GM18951 (cell line): ENCODE results near the gene PSMA6.
A peak's percentile ranks its signal among the peaks of the same experiment; 100 is the strongest.
"Not testable (repeated sequence)": the region's sequence is repeated elsewhere in the genome, so short reads cannot be mapped to it uniquely, and the experiment has no call there.

ENCODE experiments used
- POLR2A ChIP-seq: IDR thresholded peaks from 4 replicates; pipeline ENCODE4 v1.6.1; 2011; ENCODE audit warnings: mild to moderate bottlenecking; ENCODE audit not compliant: insufficient read length, insufficient read depth; ENCODE audit errors: extremely low read depth
- in situ Hi-C: fragments of 300-500 bp; cut with MboI; formaldehyde crosslinking; loops from one replicate; pipeline ENCODE4 v1.12.0; 2022; ENCODE audit warnings: low sequenced_read_pairs, mixed read lengths, inconsistent platforms; ENCODE audit not compliant: unreplicated experiment

PSMA6 gene

DNA sequence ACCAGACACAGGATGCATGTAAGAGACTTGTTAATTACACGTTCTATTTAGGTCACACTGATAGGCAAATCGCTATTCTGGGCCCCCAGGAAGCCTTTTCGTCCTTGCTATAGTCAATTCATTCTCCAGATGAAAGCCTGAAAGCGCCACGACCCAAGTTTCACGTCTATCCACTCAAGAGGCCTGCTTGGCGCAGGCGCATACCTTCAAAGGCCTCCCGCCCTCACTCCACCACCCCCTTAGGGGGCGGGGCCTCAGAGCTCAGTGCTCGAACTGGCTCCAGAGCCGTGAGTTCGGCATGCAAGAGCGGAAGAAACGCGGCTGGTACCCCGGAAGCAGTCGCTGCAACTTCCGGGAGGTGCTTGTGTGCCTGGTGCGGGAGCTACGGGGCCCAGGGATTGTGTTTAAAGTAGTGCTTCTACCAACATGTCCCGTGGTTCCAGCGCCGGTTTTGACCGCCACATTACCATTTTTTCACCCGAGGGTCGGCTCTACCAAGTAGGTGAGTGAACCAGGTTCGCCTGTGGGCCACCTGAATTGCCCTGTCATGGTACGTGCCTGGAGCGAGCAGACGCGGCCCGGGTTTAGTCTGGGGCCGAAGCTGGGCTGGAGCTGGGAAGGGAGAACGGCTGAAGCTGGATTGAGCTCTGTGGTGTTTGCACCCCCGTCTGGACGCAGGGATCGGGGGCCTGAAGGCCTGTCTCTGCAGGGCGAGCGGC lies at the start of gene PSMA6:
Gene PSMA6 (plus strand): TSS at position 332 of the 719 bp plus-strand sequence. CDS start 95 bp downstream, at position 427.
- TF ChIP-seq POLR2A = peak; percentile 79
- in situ Hi-C loops = loop anchor here (10.0 kb wide), 1 partner anchor 113 kb away; the partner anchor contains the start of gene NFKBIA

GRCh38 chr14:35242599-35243311 lies 49.4 kb upstream of the PSMA6 start:
- TF ChIP-seq POLR2A = no peak
- in situ Hi-C loops = no loop called here

DNA sequence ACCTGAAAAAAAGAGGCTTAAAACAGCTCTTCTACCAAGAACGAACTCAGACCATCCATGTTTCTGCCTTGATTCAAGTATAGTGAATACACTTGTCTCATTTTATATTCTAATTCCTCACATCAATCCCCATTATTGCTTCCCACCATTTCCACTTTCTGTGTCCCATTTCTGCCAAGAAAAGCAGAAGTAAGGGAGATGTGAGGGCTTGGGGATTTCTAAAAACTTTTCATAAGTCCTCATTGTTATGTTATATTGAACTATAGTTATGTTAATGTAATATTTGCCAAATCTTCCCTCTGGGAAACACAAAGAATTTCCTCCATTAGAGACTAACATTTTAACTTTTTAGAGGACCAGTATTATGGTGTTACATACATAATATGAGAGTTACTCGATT lies 48.2 kb upstream of the PSMA6 start:
- in situ Hi-C loops = no loop called here
- TF ChIP-seq POLR2A = no peak

DNA sequence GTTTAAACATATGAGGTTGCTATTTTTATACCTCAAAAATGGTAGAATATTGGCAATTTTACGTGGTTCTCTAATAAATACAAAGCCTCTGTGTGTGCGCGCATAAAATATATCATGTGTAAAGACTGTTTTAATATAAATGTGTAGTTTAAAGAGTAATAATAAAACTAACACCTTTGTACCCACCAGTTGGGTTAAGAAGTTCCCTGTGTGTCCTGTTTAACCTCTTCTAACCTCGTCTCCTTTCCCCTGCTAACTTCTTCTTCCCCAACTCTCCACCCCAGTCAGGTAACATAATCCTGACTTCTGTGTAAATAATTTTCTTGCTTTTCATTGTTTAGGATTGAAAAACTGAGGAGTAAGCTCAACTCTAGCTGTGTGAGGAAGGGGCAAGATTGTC lies 47.6 kb upstream of the PSMA6 start:
- TF ChIP-seq POLR2A = no peak
- in situ Hi-C loops = no loop called here

DNA sequence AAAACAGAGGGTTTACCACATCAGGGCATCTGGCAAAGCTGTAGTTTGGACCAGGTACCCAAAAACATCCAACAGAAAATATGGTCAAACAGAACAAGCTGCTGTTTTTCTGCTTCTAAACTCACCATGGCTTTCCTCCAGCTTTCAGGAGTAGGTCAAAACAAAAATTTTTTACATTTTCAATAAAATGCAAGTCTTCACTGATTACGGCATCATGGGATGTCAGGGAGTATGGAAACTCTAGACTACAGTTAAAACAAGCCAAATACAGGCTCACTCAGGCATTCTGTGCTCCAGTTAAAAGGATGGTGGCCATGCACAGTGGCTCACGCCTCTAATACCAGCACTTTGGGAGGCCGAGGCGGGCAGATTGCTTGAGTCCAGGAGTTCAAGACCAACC lies 47.1 kb upstream of the PSMA6 start:
- in situ Hi-C loops = no loop called here
- TF ChIP-seq POLR2A = no peak

DNA sequence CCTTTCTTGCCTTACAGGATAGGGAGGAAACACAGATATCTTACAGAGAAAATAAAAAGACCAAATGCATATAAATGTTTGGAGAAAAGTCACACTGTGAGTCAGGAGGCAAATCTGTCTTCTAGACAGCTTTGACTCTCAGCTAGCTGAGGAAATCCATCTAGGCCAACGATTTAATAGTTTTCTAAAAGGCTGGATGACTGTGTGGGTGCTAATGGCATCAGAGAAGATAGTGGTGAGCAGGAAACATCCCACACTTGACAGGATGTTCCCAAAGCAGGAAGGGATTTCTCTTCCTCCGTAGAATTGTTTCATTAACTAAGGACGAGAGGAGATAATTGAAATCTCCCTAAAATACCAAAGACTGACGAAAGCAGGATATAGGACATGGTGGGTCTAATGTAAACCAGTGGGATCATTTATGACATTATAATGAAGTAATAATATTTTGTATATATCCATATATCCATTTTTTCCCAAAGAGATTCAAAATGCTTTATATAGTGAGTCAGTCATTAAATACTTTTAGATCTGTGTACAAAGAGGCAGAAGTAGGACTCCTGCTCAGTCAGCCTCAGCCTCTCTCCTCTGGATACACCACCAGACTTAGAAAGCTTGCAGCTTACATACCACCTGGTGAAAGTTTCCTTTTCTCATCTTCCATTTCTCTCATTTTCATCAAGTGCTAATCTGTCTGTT lies 44.3 kb upstream of the PSMA6 start:
- no peak for TF ChIP-seq POLR2A
- in situ Hi-C loops = no loop called here

DNA sequence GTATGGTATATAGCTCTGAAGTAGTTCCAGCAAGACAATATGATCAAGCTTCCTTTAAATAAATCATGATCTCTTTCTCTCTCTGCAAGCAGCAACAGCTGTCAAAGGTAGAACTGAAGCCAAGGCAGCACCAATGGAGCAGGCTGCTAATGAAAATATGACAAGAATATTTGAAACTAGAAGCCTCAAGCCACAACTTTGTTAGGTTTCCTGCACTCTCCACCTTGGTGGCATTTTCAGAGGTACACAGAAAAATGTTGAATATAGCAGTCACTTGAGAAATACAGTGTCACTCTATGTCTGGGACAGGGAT lies 43.8 kb upstream of the PSMA6 start:
- no peak for TF ChIP-seq POLR2A
- in situ Hi-C loops = no loop called here

DNA sequence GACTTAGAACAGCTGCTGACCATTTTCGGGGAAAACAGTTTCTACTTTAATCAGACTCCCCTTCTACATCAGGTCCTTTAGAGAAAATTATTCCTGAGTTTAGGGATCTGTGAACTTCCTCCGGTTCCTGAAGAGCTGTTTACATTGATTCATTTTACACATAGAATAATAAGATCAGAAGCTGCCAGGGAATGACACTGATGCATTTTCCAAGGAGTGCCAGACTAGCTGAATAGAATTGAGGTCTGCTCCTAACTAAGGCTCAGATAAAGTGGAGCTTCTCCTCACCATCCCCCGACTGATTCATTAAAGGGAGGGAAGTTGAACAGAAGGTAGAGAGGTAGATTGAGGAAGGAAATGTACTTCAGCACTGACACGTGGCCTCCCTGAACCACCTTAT lies 41.9 kb upstream of the PSMA6 start:
- no peak for TF ChIP-seq POLR2A
- in situ Hi-C loops = no loop called here

DNA sequence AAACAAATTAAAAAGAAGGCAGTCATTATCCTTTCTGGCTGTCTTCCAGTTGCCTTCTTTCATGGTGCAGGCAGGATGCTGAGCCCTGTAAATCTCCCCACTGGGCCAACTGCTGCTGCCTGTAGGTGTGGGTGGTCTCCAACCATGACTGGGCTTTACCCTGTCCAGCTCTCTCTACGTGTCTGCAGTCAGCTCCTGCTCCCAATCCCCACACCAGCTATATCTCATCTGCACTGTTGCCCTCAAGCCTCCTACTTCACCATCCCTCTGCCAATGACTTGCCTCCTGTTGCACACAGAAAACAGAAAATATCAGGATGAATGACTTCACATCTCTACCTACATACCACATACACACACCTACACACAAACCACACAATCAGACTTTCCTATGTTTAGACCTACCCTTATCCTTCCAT lies 39.7 kb upstream of the PSMA6 start:
- in situ Hi-C loops = no loop called here
- TF ChIP-seq POLR2A = no peak

DNA sequence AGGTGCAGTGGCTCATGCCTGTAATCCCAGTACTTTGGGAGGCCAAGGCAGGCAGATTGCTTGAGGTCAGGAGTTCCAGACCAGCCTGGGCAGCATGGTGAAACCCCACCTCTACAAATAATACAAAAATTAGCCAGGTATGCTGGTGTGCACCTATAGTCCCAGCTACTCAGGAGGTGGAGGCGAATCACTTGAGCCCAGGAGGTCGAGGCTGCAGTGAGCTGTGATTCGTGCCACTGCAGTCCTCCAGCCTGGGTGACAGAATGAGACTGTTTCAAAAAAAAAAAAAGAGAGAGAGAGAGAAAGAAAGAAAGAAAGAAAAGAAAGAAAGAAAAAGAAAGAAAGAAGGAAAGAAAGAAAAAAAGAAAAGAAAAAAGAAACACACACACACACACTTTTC lies 39.1 kb upstream of the PSMA6 start:
- in situ Hi-C loops = not testable (repeated sequence)

DNA sequence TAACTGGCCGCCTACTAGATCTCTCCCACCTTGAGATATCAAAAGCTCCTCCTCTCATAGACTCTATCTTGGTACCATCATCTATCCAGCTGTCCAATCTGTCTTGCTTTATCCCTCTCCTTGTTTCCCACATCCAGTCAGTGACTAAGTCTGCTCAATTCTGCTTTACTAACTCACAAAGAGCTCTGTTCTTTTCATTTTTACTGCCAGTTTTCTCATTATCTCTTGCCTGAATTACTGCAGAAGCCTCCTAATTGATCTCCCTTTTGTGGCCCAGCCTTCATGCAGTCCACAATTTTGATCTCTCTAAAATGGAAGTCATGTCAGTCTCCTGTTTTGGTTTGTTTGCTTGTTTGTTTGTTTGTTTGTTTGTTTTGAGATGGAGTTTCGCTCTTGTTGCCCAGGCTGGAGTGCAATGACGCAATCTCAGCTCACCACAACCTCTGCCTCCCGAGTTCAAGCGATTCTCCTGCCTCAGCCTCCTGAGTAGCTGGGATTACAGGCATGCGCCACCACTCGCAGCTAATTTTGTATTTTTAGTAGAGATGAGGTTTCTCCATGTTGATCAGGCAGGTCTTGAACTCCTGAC lies 38.1 kb upstream of the PSMA6 start:
- in situ Hi-C loops = not testable (repeated sequence)

- in situ Hi-C loops = no loop called here
- no peak for TF ChIP-seq POLR2A
Observed at GRCh38 chr14:35254736-35255135, 37.4 kb upstream of the PSMA6 start.

GRCh38 chr14:35255711-35256110 lies 36.5 kb upstream of the PSMA6 start:
- in situ Hi-C loops = no loop called here
- no peak for TF ChIP-seq POLR2A

DNA sequence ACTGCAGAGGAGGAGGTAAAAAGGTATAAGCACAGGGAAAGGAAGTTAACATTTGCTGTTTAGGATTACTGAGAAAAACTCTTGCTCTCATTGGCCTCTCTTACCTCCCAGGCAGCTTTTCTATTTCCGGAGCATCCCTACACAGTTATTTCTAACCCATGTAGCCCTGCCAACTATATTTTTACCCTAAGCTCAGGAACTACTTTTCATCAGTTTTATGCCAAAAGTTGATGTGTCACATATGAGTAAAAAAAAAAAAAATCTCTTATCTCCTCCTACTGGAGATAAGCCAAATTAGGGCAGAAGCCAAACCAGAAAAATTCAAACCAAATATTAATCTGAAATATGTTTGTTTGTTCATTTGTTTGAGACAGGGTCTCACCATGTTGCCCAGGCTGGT lies 34.4 kb upstream of the PSMA6 start:
- in situ Hi-C loops = no loop called here

DNA sequence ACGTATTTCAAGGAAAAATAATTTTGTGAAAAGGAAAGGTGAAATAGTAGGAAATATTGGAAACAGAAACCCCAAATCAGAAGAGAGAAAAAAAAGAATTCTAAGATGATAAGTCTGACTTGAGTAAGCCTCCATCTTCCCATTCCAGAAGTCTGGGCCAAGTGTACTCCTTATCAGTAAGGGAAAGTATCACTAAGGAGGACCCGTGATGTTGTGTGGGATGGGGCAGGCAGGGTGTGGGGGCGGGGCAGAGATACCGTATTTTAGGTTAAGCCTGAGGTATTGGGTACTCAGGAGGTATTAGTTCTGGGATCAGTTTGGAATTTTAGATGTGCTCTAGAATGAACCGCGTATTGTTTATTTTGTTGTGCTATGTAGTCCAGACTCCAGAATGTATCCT lies 33.8 kb upstream of the PSMA6 start:
- in situ Hi-C loops = no loop called here
- TF ChIP-seq POLR2A = no peak

More for the DNA sequence above, 34.4 kb upstream of the PSMA6 start:
- no peak for TF ChIP-seq POLR2A
